Adrenal gland (tissue), 12 donors: Measurements from ENCODE around the gene ANTXR2. TPM values are rescaled to one million over a fixed set of nuclear protein-coding genes. Genes with fewer than 3 reads are reported as not detected.

ENCODE experiments used
- DNase-seq, 7 donors: peaks; one replicate each; pipeline ENCODE4 v3.0.0-alpha.2; 2019 to 2020
- H3K27ac ChIP-seq, 5 donors: fragments of 200-600 bp; sonication (generic) in 4 of 5; 1 replicate in 3 of 5; 2 replicates in 2 of 5; pipeline versions ENCODE4 v1.5.1 to v1.8.0; 2016 to 2020; ENCODE audit warnings: mild to moderate bottlenecking in 1 of 5
- H3K27me3 ChIP-seq: fragments of 200-600 bp; 2 replicates; pipeline ENCODE4 v1.8.0; 2021
- H3K36me3 ChIP-seq, 2 donors: fragments of 200-600 bp; replicated peaks in 1 of 2; 1 replicate in 1 of 2; 2 replicates in 1 of 2; pipeline versions ENCODE4 v1.5.1 to v1.8.0; 2018 to 2022
- H3K4me1 ChIP-seq, 2 donors: fragments of 200-600 bp; replicated peaks in 1 of 2; 1 replicate in 1 of 2; 2 replicates in 1 of 2; pipeline versions ENCODE4 v1.5.1 to v1.8.0; 2018 to 2021
- H3K4me3 ChIP-seq, 4 donors: fragments of 200-600 bp; sonication (generic) in 3 of 4; one replicate each; pipeline ENCODE4 v1.5.1; 2016 to 2018
- H3K9me3 ChIP-seq, 3 donors: fragments of 200-600 bp; sonication (generic) in 1 of 3; replicated peaks in 1 of 3; 1 replicate in 2 of 3; 2 replicates in 1 of 3; pipeline versions ENCODE4 v1.5.1 to v1.8.0; 2016 to 2021
- POLR2A ChIP-seq, 2 donors: fragments of 450-650 bp; IDR thresholded peaks; one replicate each; pipeline ENCODE4 v1.6.1; 2017; ENCODE audit warnings: antibody characterized with exemption in 2 of 2, mild to moderate bottlenecking in 2 of 2, moderate library complexity in 1 of 2
- WGBS, 4 donors: extraction: QIAGEN DNeasy Blood & Tissue Kit in 2 of 4; methylation state at CpG; one replicate each; pipeline versions ENCODE4 v1.1.5 to v1.1.7; 2013 to 2017; 5-methylcytosine and 5-hydroxymethylcytosine counted together
- intact Hi-C, 2 donors: fragments of 100-400 bp; cut with DNase I; formaldehyde crosslinking; loops; one replicate each; pipeline versions ENCODE4 v1.14.1 to v1.15.0; 2022 to 2023
- polyA plus RNA-seq, 3 donors: library from polyadenylated mRNA; stranded (reverse); fragments of 200-250 nt in 2 of 3; fragments of 350-450 nt in 1 of 3; fragmentation: Illumina TruSeq in 1 of 3; extraction: RNeasy Lipid Tissue Mini Kit (QIAGEN cat#74804) in 1 of 3; gene quantifications; one replicate each; pipeline ENCODE4 v1.2.3, GENCODE V29; 2013 to 2014
- total RNA-seq, 9 donors: library from RNA; depleted of rRNA in 4 of 9; stranded (reverse); fragments of >200 nt in 4 of 9; fragments of 120-200 nt in 1 of 9; fragmentation: NEBNext Ultra II Directional in 1 of 9; extraction: Animal tissue kit (Norgen Biotek cat#: 25700) in 1 of 9; gene quantifications; one replicate each; pipeline versions ENCODE4 v1.1.0 to v1.2.4, GENCODE V29; 2013 to 2023
- TF ChIP-seq, protein P1 (sequence below), 6 experiments: fragments of 450-650 bp in 4 of 6; fragments of 200-600 bp in 2 of 6; sonication (generic) in 1 of 6; IDR thresholded peaks; 1 replicate in 5 of 6; 2 replicates in 1 of 6; pipeline versions ENCODE4 v1.5.1 to v1.8.0; 2016 to 2021; ENCODE audit warnings: antibody characterized with exemption in 6 of 6, mild to moderate bottlenecking in 2 of 6, moderate library complexity in 1 of 6
- donor health status: healthy with polysubstance abuse.
- donor health status: Bipolar disorder and iron deficiency.
- donor health status: DM: yes; HTN: yes; CAD: no.
- donor health status: DM: no; HTN: no; CAD: no.
- donor health status: DM: no; HTN: no; CAD: no.
- donor health status: DM: yes; HTN: yes; CAD: no.

Gene ANTXR2
- total and polyA plus RNA-seq, 12 donors = 8.4 to 96.6 (median 57.7) TPM

- intact Hi-C loops = no loop called here
- H3K36me3 ChIP-seq = peaks cover 0 to 6% of the 10 kb centered on the region in 2 donors
- no peaks in the 10 kb centered on the region for H3K27me3 ChIP-seq
- DNase-seq = no peak
- TF ChIP-seq, protein P1, sequence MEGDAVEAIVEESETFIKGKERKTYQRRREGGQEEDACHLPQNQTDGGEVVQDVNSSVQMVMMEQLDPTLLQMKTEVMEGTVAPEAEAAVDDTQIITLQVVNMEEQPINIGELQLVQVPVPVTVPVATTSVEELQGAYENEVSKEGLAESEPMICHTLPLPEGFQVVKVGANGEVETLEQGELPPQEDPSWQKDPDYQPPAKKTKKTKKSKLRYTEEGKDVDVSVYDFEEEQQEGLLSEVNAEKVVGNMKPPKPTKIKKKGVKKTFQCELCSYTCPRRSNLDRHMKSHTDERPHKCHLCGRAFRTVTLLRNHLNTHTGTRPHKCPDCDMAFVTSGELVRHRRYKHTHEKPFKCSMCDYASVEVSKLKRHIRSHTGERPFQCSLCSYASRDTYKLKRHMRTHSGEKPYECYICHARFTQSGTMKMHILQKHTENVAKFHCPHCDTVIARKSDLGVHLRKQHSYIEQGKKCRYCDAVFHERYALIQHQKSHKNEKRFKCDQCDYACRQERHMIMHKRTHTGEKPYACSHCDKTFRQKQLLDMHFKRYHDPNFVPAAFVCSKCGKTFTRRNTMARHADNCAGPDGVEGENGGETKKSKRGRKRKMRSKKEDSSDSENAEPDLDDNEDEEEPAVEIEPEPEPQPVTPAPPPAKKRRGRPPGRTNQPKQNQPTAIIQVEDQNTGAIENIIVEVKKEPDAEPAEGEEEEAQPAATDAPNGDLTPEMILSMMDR (IDR thresholded peaks at IDR 0.05) = no peak
- TF ChIP-seq POLR2A (IDR thresholded peaks at IDR 0.05) = no peak
- H3K4me1 ChIP-seq = peaks cover 7 to 51% of the 10 kb centered on the region in 2 donors
- no peak overlapping the region for H3K27ac ChIP-seq
- no peak overlapping the region for H3K4me3 ChIP-seq
- H3K9me3 ChIP-seq = peaks cover 0 to under 1% (median 0%) of the 10 kb centered on the region in 3 donors
Observed at GRCh38 chr4:80009806-80010205, 63.2 kb downstream of the ANTXR2 start.

GRCh38 chr4:80008971-80009370 is 64.1 kb downstream of the ANTXR2 start:
- no peaks in the 10 kb centered on the region for H3K27me3 ChIP-seq
- H3K4me3 ChIP-seq = no peak overlapping the region
- peaks cover 0 to 44% of the 10 kb centered on the region in 2 donors for H3K4me1 ChIP-seq
- 0 to 100% methylated on average over 1 of the region's 1 CpG; no CpG with 5 or more reads in 2 of the 4 donors for WGBS, 4 donors
- TF ChIP-seq POLR2A (IDR thresholded peaks at IDR 0.05) = no peak
- TF ChIP-seq, protein P1 (IDR thresholded peaks at IDR 0.05) = no peak
- H3K9me3 ChIP-seq = peaks cover 0 to 7% (median 0%) of the 10 kb centered on the region in 3 donors
- H3K27ac ChIP-seq = no peak overlapping the region
- intact Hi-C loops = no loop called here
- H3K36me3 ChIP-seq = no peaks in the 10 kb centered on the region
- DNase-seq = no peak

DNA sequence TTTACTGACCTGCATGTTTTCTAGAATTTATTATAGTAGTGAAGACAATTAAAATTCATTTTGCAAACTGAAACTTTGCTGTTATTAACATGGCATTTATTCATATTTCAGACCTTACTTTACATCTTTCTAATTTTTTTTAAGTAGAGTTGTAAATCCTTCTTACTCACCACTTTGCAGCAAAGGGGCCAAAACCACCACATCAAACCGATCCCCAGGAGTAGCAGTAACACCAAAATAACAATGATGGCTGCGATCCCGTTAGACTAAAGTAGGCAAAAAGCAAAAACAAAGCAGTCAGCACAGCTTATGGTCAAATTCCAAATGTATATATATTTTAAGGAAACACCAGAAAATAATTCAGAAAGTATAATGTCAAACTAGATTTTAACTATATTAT is 64.7 kb downstream of the ANTXR2 start:
- DNase-seq = no peak
- H3K4me1 ChIP-seq = peaks cover 0 to 44% of the 10 kb centered on the region in 2 donors
- no peaks in the 10 kb centered on the region for H3K27me3 ChIP-seq
- peaks cover 0 to 7% (median 0%) of the 10 kb centered on the region in 3 donors for H3K9me3 ChIP-seq
- no peak overlapping the region for H3K27ac ChIP-seq
- intact Hi-C loops = no loop called here
- no peak for TF ChIP-seq POLR2A (IDR thresholded peaks at IDR 0.05)
- TF ChIP-seq, protein P1 (IDR thresholded peaks at IDR 0.05) = no peak
- H3K36me3 ChIP-seq = no peaks in the 10 kb centered on the region
- WGBS, 4 donors = 82 to 91% (median 86%) methylated on average over 3 of the region's 3 CpGs
- H3K4me3 ChIP-seq = no peak overlapping the region

- Histone ChIP-seq H3K27ac (peak overlapping the region in 2 of 5 donors; percentile 24 to 41), H3K4me3 (no peak overlapping the region), H3K9me3 (peaks cover 0 to 7% (median 0%) of the 10 kb centered on the region in 3 donors), H3K36me3 (no peaks in the 10 kb centered on the region), H3K27me3 (no peaks in the 10 kb centered on the region), H3K4me1 (peaks cover 0 to 41% of the 10 kb centered on the region in 2 donors)
- TF ChIP-seq, protein P1 (IDR thresholded peaks at IDR 0.05) = no peak
- TF ChIP-seq POLR2A (IDR thresholded peaks at IDR 0.05) = no peak
- DNase-seq = no peak
- 68 to 76% (median 76%) methylated on average over 3 of the region's 3 CpGs for WGBS, 4 donors
- intact Hi-C loops = no loop called here
Observed at GRCh38 chr4:80007745-80008149, 65.3 kb downstream of the ANTXR2 start.
